Aorta (tissue), 5 donors: ENCODE data around the gene ADAMTS17. TPM values are rescaled to one million over a fixed set of nuclear protein-coding genes. Genes with fewer than 3 reads are reported as not detected.
"Not testable (repeated sequence)": the region's sequence is repeated elsewhere in the genome, so short reads cannot be mapped to it uniquely, and the experiment has no call there.

Experiments used
- ATAC-seq: fragments of 200-7000 bp; cut with Tn5 transposase; one replicate; pipeline ENCODE4 v1.9.1; 2022; ENCODE audit warnings: moderate library complexity; ENCODE audit not compliant: low FRiP score
- DNase-seq, 2 donors: peaks; one replicate each; pipeline ENCODE4 v3.0.0-alpha.2; 2020
- H3K27ac ChIP-seq, 2 donors: one replicate each; pipeline ENCODE4 v1.5.1; 2013; ENCODE audit warnings: low read length in 2 of 2, mild to moderate bottlenecking in 2 of 2, moderate library complexity in 2 of 2, control low read depth in 1 of 2, inconsistent platforms in 1 of 2, low read depth in 1 of 2
- H3K27me3 ChIP-seq, 2 donors: one replicate each; pipeline ENCODE4 v1.6.1; 2013; ENCODE audit warnings: control low read depth in 1 of 2, low read length in 1 of 2, mild to moderate bottlenecking in 1 of 2, moderate library complexity in 1 of 2; ENCODE audit not compliant: insufficient read depth in 2 of 2, control insufficient read depth in 1 of 2
- H3K36me3 ChIP-seq, 2 donors: one replicate each; pipeline ENCODE4 v1.6.1; 2013; ENCODE audit warnings: control low read depth in 1 of 2, low read length in 1 of 2, mild to moderate bottlenecking in 1 of 2; ENCODE audit not compliant: insufficient read depth in 2 of 2, control insufficient read depth in 1 of 2
- H3K4me1 ChIP-seq, 2 donors: one replicate each; pipeline ENCODE4 v1.6.1; 2013; ENCODE audit warnings: low read length in 2 of 2, control low read depth in 1 of 2, mild to moderate bottlenecking in 1 of 2, moderate library complexity in 1 of 2; ENCODE audit not compliant: insufficient read depth in 2 of 2, control insufficient read depth in 1 of 2
- H3K4me3 ChIP-seq, 2 donors: one replicate each; pipeline ENCODE4 v1.5.1; 2013; ENCODE audit warnings: low read length in 2 of 2, control low read depth in 1 of 2, mild to moderate bottlenecking in 1 of 2
- H3K9me3 ChIP-seq: one replicate; pipeline ENCODE4 v1.6.1; 2013; ENCODE audit warnings: mild to moderate bottlenecking, low read length; ENCODE audit not compliant: control insufficient read depth
- WGBS, 2 donors: extraction: QIAGEN DNeasy Blood & Tissue Kit; methylation state at CpG; one replicate each; pipeline ENCODE4 v1.1.7; 2013; 5-methylcytosine and 5-hydroxymethylcytosine counted together
- intact Hi-C, 2 donors: fragments of 100-400 bp; cut with DNase I; formaldehyde crosslinking; loops; one replicate each; pipeline versions ENCODE4 v1.14.2 to v1.15.0; 2022
- polyA plus RNA-seq, 2 donors: library from polyadenylated mRNA; stranded (reverse); fragments of 200-250 nt; gene quantifications; one replicate each; pipeline ENCODE4 v1.2.3, GENCODE V29; 2013
- total RNA-seq, 2 donors: library from RNA; stranded (reverse); fragmentation: NEBNext Ultra II Directional; extraction: Animal tissue kit (Norgen Biotek cat#: 25700); gene quantifications; one replicate each; pipeline ENCODE4 v1.2.1, GENCODE V29; 2021
- donor health status: healthy with polysubstance abuse.
- donor health status: Bipolar disorder and iron deficiency.
- donor health status: DM: no; HTN: no; CAD: no.
- donor health status: DM: no; HTN: no; CAD: no.
- donor health status: DM: yes; HTN: yes; CAD: no.

The ADAMTS17 gene
- total and polyA plus RNA-seq, 4 donors: 0.41 to 4.2 (median 1.8) TPM; not detected in 1

DNA sequence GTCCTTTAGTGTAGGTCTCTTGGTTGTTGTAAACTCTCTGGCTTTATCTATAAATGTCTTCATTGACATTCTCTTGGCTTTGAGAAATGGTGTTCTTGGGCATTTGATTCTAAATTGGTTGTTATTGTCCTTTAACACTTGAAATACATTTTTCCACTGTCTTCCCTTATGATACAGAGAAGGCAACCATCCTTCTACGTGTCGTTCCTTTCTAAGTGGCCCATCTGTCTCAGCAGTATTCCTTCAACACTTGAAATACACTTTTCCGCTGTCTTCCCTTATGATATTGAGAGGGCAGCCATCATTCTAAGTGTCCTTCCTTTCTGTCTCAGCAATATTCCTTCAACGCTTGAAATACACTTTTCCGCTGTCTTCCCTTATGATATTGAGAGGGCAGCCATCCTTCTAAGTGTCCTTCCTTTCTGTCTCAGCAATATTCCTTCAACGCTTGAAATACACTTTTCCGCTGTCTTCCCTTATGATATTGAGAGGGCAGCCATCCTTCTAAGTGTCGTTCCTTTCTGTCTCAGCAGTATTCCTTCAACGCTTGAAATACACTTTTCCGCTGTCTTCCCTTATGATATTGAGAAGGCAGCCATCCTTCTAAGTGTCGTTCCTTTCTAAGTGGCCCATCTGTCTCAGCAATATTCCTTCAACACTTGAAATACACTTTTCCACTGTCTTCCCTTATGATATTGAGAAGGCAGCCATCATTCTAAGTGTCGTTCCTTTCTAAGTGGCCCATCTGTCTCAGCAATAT lies 275.1 kb downstream of the ADAMTS17 start:
- DNase-seq, H3K27ac ChIP-seq, intact Hi-C loops, H3K9me3 ChIP-seq, H3K27me3 ChIP-seq, H3K36me3 ChIP-seq, H3K4me3 ChIP-seq, ATAC-seq, H3K4me1 ChIP-seq: not testable (repeated sequence)
- WGBS, 2 donors: 78 to 79% methylated on average over 10 of the region's 12 CpGs

DNA sequence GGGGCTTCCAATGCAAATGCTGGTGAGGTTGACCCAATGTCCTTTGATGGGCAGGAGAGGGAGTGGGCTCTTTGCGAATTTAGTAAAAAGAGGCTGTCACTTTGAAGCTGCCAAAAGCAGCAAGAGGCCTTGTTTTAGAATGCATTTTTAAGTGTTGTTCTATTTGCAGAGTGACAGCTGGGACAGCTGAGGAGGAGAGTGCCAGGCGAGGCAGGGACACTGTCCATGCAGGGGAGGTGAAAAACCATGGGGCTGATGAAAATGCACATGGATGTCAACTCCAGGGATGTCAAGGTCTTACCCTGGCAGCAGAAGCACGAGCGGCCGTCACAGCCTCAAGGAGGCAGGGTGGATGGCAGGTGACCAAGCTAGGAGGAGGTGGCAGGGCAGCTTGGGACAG lies 279.8 kb downstream of the ADAMTS17 start:
- WGBS, 2 donors: 18 to 24% methylated on average over 5 of the region's 5 CpGs
- ATAC-seq: no peak
- no peak for DNase-seq

DNA sequence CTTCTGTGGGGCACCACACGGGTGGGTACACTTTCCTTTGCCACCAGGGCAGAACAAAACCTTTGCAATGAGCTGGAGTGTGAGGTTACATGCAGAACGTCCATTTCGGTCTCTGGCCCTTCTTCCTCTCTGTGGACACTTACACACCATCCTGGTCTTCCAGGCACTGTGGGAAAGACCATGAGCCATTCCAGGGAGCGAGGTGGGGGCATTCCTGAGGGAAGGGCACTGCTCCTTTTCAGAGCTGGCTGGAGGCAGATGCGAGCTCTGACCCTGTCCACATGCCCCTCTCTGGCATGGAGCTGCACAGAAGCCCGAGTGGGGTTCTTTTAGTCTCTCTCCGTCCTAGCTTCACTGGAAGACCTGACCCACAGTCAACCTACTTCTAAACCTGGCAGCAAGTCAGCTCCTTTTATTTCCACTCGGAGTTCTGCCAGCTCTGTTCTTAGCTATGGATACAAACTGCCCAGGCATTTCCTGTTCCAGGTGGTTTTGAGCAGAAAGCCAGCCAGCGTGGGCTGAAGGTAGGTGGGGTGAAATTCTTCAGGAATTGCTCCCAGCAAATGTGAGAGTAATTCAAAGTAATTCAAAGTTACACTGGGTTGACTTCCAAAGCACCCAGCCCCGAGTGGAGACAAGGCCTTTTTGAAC lies 281.4 kb downstream of the ADAMTS17 start:
- 28 to 29% methylated on average over 10 of the region's 10 CpGs for WGBS, 2 donors
- DNase-seq (no peak), ATAC-seq (no peak)
- H3K27me3 ChIP-seq: no peaks in the 10 kb centered on the region
- no peaks in the 10 kb centered on the region for H3K9me3 ChIP-seq
- H3K4me3 ChIP-seq: no peak overlapping the region
- intact Hi-C loops: loop anchor here in 1 of 2 donors (1.0 to 5.0 kb wide), 2 partner anchors 17 to 47 kb away; no protein-coding TSS in a partner anchor
- H3K4me1 ChIP-seq: peaks cover 0 to 4% of the 10 kb centered on the region in 2 donors
- no peaks in the 10 kb centered on the region for H3K36me3 ChIP-seq
- peak overlapping the region in 1 of 2 donors; percentile 73 for H3K27ac ChIP-seq

More for the DNA sequence above, 279.8 kb downstream of the ADAMTS17 start:
- intact Hi-C loops: loop anchor here in 1 of 2 donors (5.0 kb wide), 1 partner anchor 45 kb away; no protein-coding TSS in a partner anchor
- Histone ChIP-seq H3K27me3 (no peaks in the 10 kb centered on the region), H3K36me3 (no peaks in the 10 kb centered on the region), H3K4me1 (peaks cover 0 to 4% of the 10 kb centered on the region in 2 donors), H3K9me3 (no peaks in the 10 kb centered on the region), H3K4me3 (no peak overlapping the region), H3K27ac (no peak overlapping the region)

DNA sequence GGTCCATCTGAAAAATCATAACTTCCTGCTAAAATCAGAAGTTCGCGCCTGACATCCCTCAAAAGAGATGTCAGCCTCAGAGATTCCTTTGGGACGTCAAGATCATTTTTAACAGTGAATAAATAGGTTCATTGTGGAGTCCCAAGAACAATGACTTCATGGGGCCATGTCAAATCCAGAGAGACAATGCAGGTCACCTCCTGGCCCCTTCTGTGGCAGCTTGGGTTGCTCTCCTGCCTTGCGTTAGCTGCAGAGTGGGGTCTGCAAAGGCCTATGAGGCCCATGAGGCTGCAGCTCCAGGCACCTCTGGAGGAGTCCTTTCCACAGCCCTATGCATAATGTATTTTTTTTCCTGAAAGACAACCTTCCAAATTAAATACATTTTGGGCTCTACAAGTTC lies 282.3 kb downstream of the ADAMTS17 start:
- intact Hi-C loops: no loop called here
- DNase-seq (no peak), ATAC-seq (no peak)
- WGBS, 2 donors: 98 to 100% methylated on average over 4 of the region's 4 CpGs
- Histone ChIP-seq H3K4me1 (peaks cover 0 to 4% of the 10 kb centered on the region in 2 donors), H3K9me3 (no peaks in the 10 kb centered on the region), H3K4me3 (no peak overlapping the region), H3K27me3 (no peaks in the 10 kb centered on the region), H3K27ac (no peak overlapping the region), H3K36me3 (no peaks in the 10 kb centered on the region)

DNA sequence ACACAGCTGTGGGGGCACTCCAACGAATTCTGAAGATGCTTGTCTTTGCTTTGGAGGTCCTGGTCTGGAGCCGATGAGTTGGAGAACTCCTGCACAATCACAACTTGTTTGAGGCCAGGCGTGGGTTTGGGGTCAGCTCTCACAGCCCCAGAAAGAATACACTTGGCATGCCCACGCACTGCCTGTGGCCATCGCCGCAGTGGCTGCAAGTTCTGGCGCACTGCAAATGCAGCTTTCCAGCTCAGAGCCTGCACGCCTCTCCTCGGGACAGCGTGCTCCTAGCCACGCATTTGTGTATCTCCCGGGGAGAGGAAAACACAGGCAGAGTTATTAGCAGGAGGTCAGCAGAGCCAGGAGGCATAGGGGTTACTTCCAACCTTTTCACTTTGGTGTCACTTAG lies 282.7 kb downstream of the ADAMTS17 start:
- 87 to 92% methylated on average over 12 of the region's 12 CpGs for WGBS, 2 donors
- intact Hi-C loops: no loop called here
- Histone ChIP-seq H3K4me1 (peaks cover 0 to 4% of the 10 kb centered on the region in 2 donors), H3K9me3 (no peaks in the 10 kb centered on the region), H3K27me3 (no peaks in the 10 kb centered on the region), H3K27ac (no peak overlapping the region), H3K36me3 (no peaks in the 10 kb centered on the region), H3K4me3 (no peak overlapping the region)
- no peak for DNase-seq
- ATAC-seq: no peak

DNA sequence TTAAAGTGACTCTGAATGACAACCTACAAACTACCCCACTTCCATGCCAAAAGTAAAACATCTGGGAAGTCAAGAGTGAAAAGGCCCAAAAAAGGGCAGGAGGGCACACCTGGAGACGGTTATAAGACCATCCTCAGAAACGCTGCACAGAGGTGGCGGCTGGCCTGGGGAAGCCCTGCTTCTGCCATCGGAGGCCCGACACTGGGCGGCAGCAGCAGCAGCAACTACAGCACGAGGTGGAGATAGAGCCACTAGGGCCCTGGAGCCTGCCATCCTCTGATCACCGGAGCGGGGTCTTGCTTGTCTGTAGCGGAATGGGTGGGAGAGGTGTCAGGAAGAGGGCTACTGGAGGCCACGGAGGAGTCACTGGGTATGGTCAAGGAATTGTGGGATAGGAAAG lies 283.3 kb downstream of the ADAMTS17 start:
- DNase-seq: no peak
- no peak for ATAC-seq
- Histone ChIP-seq H3K36me3 (no peaks in the 10 kb centered on the region), H3K4me3 (no peak overlapping the region), H3K4me1 (peaks cover 0 to 4% of the 10 kb centered on the region in 2 donors), H3K9me3 (no peaks in the 10 kb centered on the region), H3K27me3 (no peaks in the 10 kb centered on the region), H3K27ac (no peak overlapping the region)
- intact Hi-C loops: no loop called here
- WGBS, 2 donors: 95 to 97% methylated on average over 11 of the region's 11 CpGs

DNA sequence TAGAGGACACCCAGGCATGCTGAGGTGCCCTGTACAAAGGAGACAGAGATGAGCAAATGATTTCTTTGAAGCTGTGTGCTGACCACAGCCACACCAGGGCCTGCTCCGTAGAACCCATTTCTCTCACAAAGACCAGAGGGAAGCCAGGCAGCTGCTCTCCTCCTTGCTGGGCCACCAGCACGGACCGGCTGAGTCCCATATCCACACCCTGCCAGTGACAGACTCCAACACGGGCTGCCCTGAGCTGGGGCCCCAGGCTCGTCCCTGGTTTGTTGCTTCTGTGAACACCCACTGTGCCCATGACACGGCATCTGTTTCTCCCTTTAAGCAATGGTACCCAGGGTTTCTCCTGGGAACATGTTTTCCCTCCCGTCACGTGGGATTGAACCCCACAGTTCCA lies 284.5 kb downstream of the ADAMTS17 start:
- no peak for DNase-seq
- intact Hi-C loops: no loop called here
- 93 to 96% methylated on average over 8 of the region's 8 CpGs for WGBS, 2 donors
- Histone ChIP-seq H3K27me3 (no peaks in the 10 kb centered on the region), H3K9me3 (no peaks in the 10 kb centered on the region), H3K36me3 (no peaks in the 10 kb centered on the region), H3K4me1 (peaks cover 0 to 4% of the 10 kb centered on the region in 2 donors), H3K27ac (no peak overlapping the region), H3K4me3 (no peak overlapping the region)
- ATAC-seq: no peak

DNA sequence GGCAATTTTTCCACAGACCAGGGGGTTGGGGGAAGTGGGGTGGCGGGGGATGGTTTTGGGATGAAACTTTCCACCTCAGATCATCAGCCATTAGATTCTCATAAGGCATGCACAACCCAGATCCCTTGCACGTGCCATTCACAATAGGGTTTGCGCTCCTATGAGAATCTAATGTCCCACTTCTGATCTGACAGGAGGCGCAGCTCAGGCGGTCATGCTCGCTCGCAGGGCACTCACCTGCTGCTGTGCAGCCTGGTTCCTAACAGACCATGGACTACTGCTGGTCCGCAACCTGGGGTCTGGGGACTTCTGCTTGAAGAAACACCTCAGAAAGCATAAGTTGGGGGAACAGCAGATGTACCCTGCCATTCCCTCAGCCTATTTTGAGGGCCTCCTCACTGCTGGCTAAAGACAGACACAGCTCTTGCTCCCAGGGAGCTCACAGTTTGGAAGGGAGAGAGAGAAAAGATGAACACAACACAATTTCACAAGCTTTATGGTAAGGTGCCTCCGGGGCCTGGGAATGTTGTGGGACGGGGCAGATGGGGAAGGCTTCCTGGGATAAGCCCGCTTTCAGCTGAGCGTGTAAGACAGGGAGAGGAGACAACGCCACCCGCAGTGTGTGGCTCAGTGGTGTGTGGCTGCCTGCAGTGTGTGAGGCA lies 285.2 kb downstream of the ADAMTS17 start:
- DNase-seq (no peak), ATAC-seq (no peak)
- peaks cover 0 to 4% of the 10 kb centered on the region in 2 donors for H3K4me1 ChIP-seq
- no peak overlapping the region for H3K27ac ChIP-seq
- no peaks in the 10 kb centered on the region for H3K27me3 ChIP-seq
- no peak overlapping the region for H3K4me3 ChIP-seq
- no peaks in the 10 kb centered on the region for H3K36me3 ChIP-seq
- 97 to 98% methylated on average over 14 of the region's 14 CpGs for WGBS, 2 donors
- H3K9me3 ChIP-seq: no peaks in the 10 kb centered on the region
- intact Hi-C loops: no loop called here
